T-helper 17 cell (primary cell): ENCODE results near the gene WWP2. TPM values are rescaled to one million over a fixed set of nuclear protein-coding genes. Genes with fewer than 3 reads are reported as not detected.
A peak's percentile ranks its signal among the peaks of the same experiment; 100 is the strongest.
"Not testable (repeated sequence)": the region's sequence is repeated elsewhere in the genome, so short reads cannot be mapped to it uniquely, and the experiment has no call there.

Experiments
- ATAC-seq: fragments of 150-1000 bp; cut with Tn5 transposase; 2 replicates; pipeline ENCODE4 v1.10.0; 2021; ENCODE audit warnings: mild to moderate bottlenecking, moderate library complexity
- DNase-seq, 3 donors: peaks; one replicate each; pipeline versions ENCODE4 v3.0.0 to v3.0.0-alpha.2; 2020 to 2021
- H3K9me3 ChIP-seq: one replicate; pipeline ENCODE4 v1.7.0; 2013; ENCODE audit warnings: low read length, mild to moderate bottlenecking; ENCODE audit not compliant: control insufficient read depth, poor library complexity, severe bottlenecking
- H3K27ac Mint-ChIP-seq: one replicate; pipeline ENCODE4 v1.8.0; 2022; ENCODE audit warnings: mild to moderate bottlenecking, moderate library complexity, mixed read lengths
- H3K27me3 Mint-ChIP-seq: one replicate; pipeline ENCODE4 v1.8.0; 2022; ENCODE audit warnings: mixed read lengths
- H3K36me3 Mint-ChIP-seq: one replicate; pipeline ENCODE4 v1.8.0; 2022; ENCODE audit warnings: low read depth, mixed read lengths
- H3K4me1 Mint-ChIP-seq: one replicate; pipeline ENCODE4 v1.8.0; 2022; ENCODE audit warnings: mild to moderate bottlenecking, mixed read lengths
- H3K4me3 Mint-ChIP-seq: one replicate; pipeline ENCODE4 v1.8.0; 2022; ENCODE audit warnings: mild to moderate bottlenecking, moderate library complexity, mixed read lengths
- total RNA-seq, 4 donors: library from RNA in 2 of 4; stranded (reverse) in 2 of 4; gene quantifications; one replicate each; pipeline ENCODE4 v1.2.3 and lab custom pipeline; 2022 to 2026

The WWP2 gene
- total RNA-seq, 2 donors from 2014 or later, result 60.6 to 64.9 TPM

GRCh38 chr16:69729030-69729429 is 33.1 kb upstream of the WWP2 start:
- not testable (repeated sequence) for H3K36me3 Mint-ChIP-seq, DNase-seq, H3K27me3 Mint-ChIP-seq, H3K27ac Mint-ChIP-seq, H3K4me3 Mint-ChIP-seq, ATAC-seq, H3K9me3 ChIP-seq
- H3K4me1 Mint-ChIP-seq, result peaks cover 20% of the 10 kb centered on the region

GRCh38 chr16:69731280-69731679 is 30.9 kb upstream of the WWP2 start:
- H3K36me3 Mint-ChIP-seq, H3K27ac Mint-ChIP-seq, H3K27me3 Mint-ChIP-seq: not testable (repeated sequence)

GRCh38 chr16:69732101-69732500 is 30.0 kb upstream of the WWP2 start:
- Mint-ChIP-seq H3K4me1 (peaks cover 5% of the 10 kb centered on the region), H3K27me3 (no peaks in the 10 kb centered on the region), H3K4me3 (no peak overlapping the region), H3K36me3 (no peaks in the 10 kb centered on the region), H3K27ac (no peak overlapping the region)
- ATAC-seq (no peak), DNase-seq (no peak)
- H3K9me3 ChIP-seq, result no peaks in the 10 kb centered on the region

More at GRCh38 chr16:69731280-69731679, 30.9 kb upstream of the WWP2 start:
- H3K9me3 ChIP-seq, ATAC-seq, DNase-seq, H3K4me3 Mint-ChIP-seq: not testable (repeated sequence)
- H3K4me1 Mint-ChIP-seq, result peaks cover 13% of the 10 kb centered on the region

GRCh38 chr16:69741519-69741918 is 20.6 kb upstream of the WWP2 start:
- H3K4me1 Mint-ChIP-seq, result no peaks in the 10 kb centered on the region

GRCh38 chr16:69741951-69742904 is 19.9 kb upstream of the WWP2 start:
- H3K36me3 Mint-ChIP-seq, result peaks cover 6% of the 10 kb centered on the region
- no peak overlapping the region for H3K27ac Mint-ChIP-seq

More at GRCh38 chr16:69741519-69741918, 20.6 kb upstream of the WWP2 start:
- DNase-seq (no peak), ATAC-seq (no peak)
- no peaks in the 10 kb centered on the region for H3K27me3 Mint-ChIP-seq
- no peaks in the 10 kb centered on the region for H3K9me3 ChIP-seq
- H3K4me3 Mint-ChIP-seq, result no peak overlapping the region
- no peak overlapping the region for H3K27ac Mint-ChIP-seq
- H3K36me3 Mint-ChIP-seq, result peaks cover 6% of the 10 kb centered on the region

GRCh38 chr16:69744363-69745231 is 17.5 kb upstream of the WWP2 start:
- ATAC-seq (no peak), DNase-seq (no peak)
- Mint-ChIP-seq H3K4me3 (no peak overlapping the region), H3K27me3 (no peaks in the 10 kb centered on the region), H3K4me1 (peaks cover 4% of the 10 kb centered on the region), H3K27ac (no peak overlapping the region), H3K36me3 (peaks cover 9% of the 10 kb centered on the region)
- no peaks in the 10 kb centered on the region for H3K9me3 ChIP-seq

More at GRCh38 chr16:69741951-69742904, 19.9 kb upstream of the WWP2 start:
- no peaks in the 10 kb centered on the region for H3K27me3 Mint-ChIP-seq
- no peak overlapping the region for H3K4me3 Mint-ChIP-seq
- ATAC-seq, result no peak
- H3K9me3 ChIP-seq, result no peaks in the 10 kb centered on the region
- H3K4me1 Mint-ChIP-seq, result no peaks in the 10 kb centered on the region
- DNase-seq, result no peak

GRCh38 chr16:69745232-69745612 is 16.9 kb upstream of the WWP2 start:
- H3K9me3 ChIP-seq, result no peaks in the 10 kb centered on the region
- Mint-ChIP-seq H3K27me3 (no peaks in the 10 kb centered on the region), H3K36me3 (peaks cover 9% of the 10 kb centered on the region), H3K4me3 (no peak overlapping the region), H3K27ac (peak overlapping the region; percentile 65), H3K4me1 (peaks cover 4% of the 10 kb centered on the region)
- no peak for DNase-seq
- no peak for ATAC-seq

DNA sequence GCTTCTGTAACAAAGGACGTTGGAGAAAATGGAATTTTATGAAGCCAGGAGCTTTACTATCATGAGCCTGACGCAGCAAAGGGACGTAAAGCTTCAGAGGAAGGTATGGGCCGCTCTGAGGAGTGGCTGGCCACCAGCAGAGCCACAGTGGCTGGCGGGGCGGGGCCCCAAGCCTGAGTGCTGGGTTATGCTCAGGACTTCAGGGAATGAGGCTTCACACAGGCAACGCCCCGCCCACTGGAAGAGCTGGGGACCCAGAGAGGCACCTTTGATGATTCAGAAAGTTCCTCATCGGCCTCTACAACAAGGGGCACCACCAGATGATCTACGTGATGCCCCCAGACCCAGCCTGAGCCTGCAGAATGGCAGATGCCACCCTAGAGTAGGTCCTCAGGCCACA is 16.2 kb upstream of the WWP2 start:
- H3K9me3 ChIP-seq, result no peaks in the 10 kb centered on the region
- peaks cover 9% of the 10 kb centered on the region for H3K36me3 Mint-ChIP-seq
- no peak for ATAC-seq
- H3K4me3 Mint-ChIP-seq, result no peak overlapping the region
- no peak for DNase-seq
- H3K4me1 Mint-ChIP-seq, result peaks cover 4% of the 10 kb centered on the region
- no peaks in the 10 kb centered on the region for H3K27me3 Mint-ChIP-seq
- peak overlapping the region; percentile 65 for H3K27ac Mint-ChIP-seq

GRCh38 chr16:69747115-69747514 is 15.0 kb upstream of the WWP2 start:
- no peaks in the 10 kb centered on the region for H3K27me3 Mint-ChIP-seq

DNA sequence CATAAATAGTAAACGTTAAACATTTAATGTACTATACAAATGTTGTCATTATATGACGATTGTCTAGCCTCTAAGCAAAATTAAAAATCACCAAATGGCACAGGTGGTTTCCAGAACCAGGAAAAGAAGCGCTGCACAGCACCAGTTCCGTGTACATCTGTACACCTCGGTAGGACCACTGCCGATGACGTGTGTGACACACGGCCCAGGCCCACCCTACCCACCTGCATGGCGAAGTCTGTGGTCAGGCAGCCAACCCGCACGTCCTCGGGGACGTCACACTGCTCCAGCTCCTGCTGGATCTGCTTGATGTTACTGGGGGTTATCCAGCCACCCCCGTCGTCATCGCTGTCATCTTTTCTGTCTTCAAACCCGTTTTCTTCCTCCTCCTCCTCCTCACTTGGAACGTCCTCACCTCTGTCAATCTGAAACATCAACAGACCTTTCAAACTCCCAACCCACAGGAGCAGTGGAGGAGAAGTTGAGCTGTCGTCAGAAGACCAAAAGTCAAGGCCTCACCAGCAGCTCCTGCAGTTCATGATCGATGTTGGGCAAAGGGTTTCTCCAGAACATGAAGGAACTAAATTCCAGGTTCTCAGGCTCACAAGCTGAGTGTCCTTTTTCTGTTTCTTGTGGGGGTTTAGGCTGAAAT is 13.3 kb upstream of the WWP2 start:
- Mint-ChIP-seq H3K27me3 (no peaks in the 10 kb centered on the region), H3K4me3 (no peak overlapping the region), H3K4me1 (peaks cover 20% of the 10 kb centered on the region), H3K27ac (no peak overlapping the region), H3K36me3 (peaks cover 9% of the 10 kb centered on the region)
- H3K9me3 ChIP-seq, result no peaks in the 10 kb centered on the region
- DNase-seq, result no peak
- ATAC-seq, result no peak

More at GRCh38 chr16:69747115-69747514, 15.0 kb upstream of the WWP2 start:
- H3K4me1 Mint-ChIP-seq, result peaks cover 7% of the 10 kb centered on the region
- peak overlapping the region; percentile 65 for H3K27ac Mint-ChIP-seq
- H3K36me3 Mint-ChIP-seq, result peaks cover 9% of the 10 kb centered on the region
- no peaks in the 10 kb centered on the region for H3K9me3 ChIP-seq
- no peak overlapping the region for H3K4me3 Mint-ChIP-seq
- ATAC-seq (no peak), DNase-seq (no peak)

- no peaks in the 10 kb centered on the region for H3K9me3 ChIP-seq
- H3K36me3 Mint-ChIP-seq, result peaks cover 5% of the 10 kb centered on the region
- peak overlapping the region; percentile 99 for H3K27ac Mint-ChIP-seq
- DNase-seq (no peak), ATAC-seq (no peak)
- peak overlapping the region; percentile 99 for H3K4me3 Mint-ChIP-seq
- peaks cover 32% of the 10 kb centered on the region for H3K4me1 Mint-ChIP-seq
- no peaks in the 10 kb centered on the region for H3K27me3 Mint-ChIP-seq
Measured at GRCh38 chr16:69754143-69754468, 8.0 kb upstream of the WWP2 start.

GRCh38 chr16:69754469-69755310 is 7.4 kb upstream of the WWP2 start, which contains the start of gene NOB1:
TSS of gene NOB1 (minus strand) at chr16:69754926. CDS start at chr16:69754910, 16 bp downstream.
- Mint-ChIP-seq H3K27me3 (no peaks in the 10 kb centered on the region), H3K27ac (peak within 1 kb of the TSS; percentile 99), H3K4me3 (peak within 1 kb of the TSS; percentile 99), H3K36me3 (peaks cover 5% of the 10 kb centered on the region), H3K4me1 (peaks cover 32% of the 10 kb centered on the region)
- ATAC-seq, result peak; percentile 97
- DNase-seq, result peak; percentile 97 to 99 (median 98)
- H3K9me3 ChIP-seq, result no peaks in the 10 kb centered on the region
